Spleen (tissue), 11 donors: Measurements from ENCODE around the gene HEXD. TPM values are rescaled to one million over a fixed set of nuclear protein-coding genes. Genes with fewer than 3 reads are reported as not detected.

Experiments used
- DNase-seq: peaks from one replicate; pipeline ENCODE4 v3.0.0-alpha.2; 2020
- H3K27ac ChIP-seq, 8 donors: fragments of 200-600 bp; sonication (generic) in 7 of 8; 1 replicate in 4 of 8; 2 replicates in 4 of 8; pipeline versions ENCODE4 v1.5.0 to v1.8.0; 2016 to 2021; ENCODE audit warnings: inconsistent platforms in 4 of 8, mild to moderate bottlenecking in 4 of 8, moderate library complexity in 1 of 8
- H3K27me3 ChIP-seq, 7 donors: fragments of 200-600 bp; sonication (generic) in 6 of 7; replicated peaks in 1 of 7; 1 replicate in 4 of 7; 2 replicates in 3 of 7; pipeline versions ENCODE4 v1.5.0 to v1.8.0; 2016 to 2021; ENCODE audit warnings: inconsistent platforms in 3 of 7, mild to moderate bottlenecking in 1 of 7
- H3K36me3 ChIP-seq, 6 donors: fragments of 200-600 bp; sonication (generic) in 5 of 6; 1 replicate in 4 of 6; 2 replicates in 2 of 6; pipeline versions ENCODE4 v1.5.0 to v1.8.0; 2016 to 2021; ENCODE audit warnings: inconsistent platforms in 2 of 6
- H3K4me1 ChIP-seq, 6 donors: fragments of 200-600 bp; sonication (generic) in 5 of 6; 1 replicate in 3 of 6; 2 replicates in 3 of 6; pipeline versions ENCODE4 v1.5.0 to v1.8.0; 2016 to 2021; ENCODE audit warnings: inconsistent platforms in 3 of 6
- H3K4me3 ChIP-seq, 8 donors: fragments of 200-600 bp; sonication (generic) in 7 of 8; 1 replicate in 4 of 8; 2 replicates in 4 of 8; pipeline versions ENCODE4 v1.5.0 to v1.8.0; 2016 to 2021; ENCODE audit warnings: inconsistent platforms in 4 of 8, mild to moderate bottlenecking in 4 of 8, moderate library complexity in 2 of 8
- H3K9me3 ChIP-seq, 8 donors: fragments of 200-600 bp; sonication (generic) in 7 of 8; 1 replicate in 4 of 8; 2 replicates in 4 of 8; pipeline versions ENCODE4 v1.5.0 to v1.8.0; 2016 to 2021; ENCODE audit warnings: inconsistent platforms in 4 of 8
- POLR2A ChIP-seq, 3 donors: fragments of 450-650 bp; IDR thresholded peaks; one replicate each; pipeline ENCODE4 v1.5.1; 2017; ENCODE audit warnings: antibody characterized with exemption in 3 of 3, mild to moderate bottlenecking in 1 of 3
- POLR2AphosphoS5 ChIP-seq, 3 donors: sonication (generic); formaldehyde crosslinking; IDR thresholded peaks; one replicate each; pipeline ENCODE4 v1.5.1; 2017; ENCODE audit warnings: antibody characterized with exemption in 3 of 3
- WGBS, 5 donors: extraction: QIAGEN DNeasy Blood & Tissue Kit in 3 of 5; methylation state at CpG; one replicate each; pipeline versions ENCODE4 v1.1.5 to v1.1.7; 2013 to 2018; 5-methylcytosine and 5-hydroxymethylcytosine counted together
- intact Hi-C: fragments of 100-400 bp; cut with DNase I; formaldehyde crosslinking; loops from one replicate; pipeline ENCODE4 v1.15.0; 2023; ENCODE audit warnings: low total_unique reads
- polyA plus RNA-seq, 3 donors: library from polyadenylated mRNA; stranded (reverse); fragments of 200-250 nt; gene quantifications; one replicate each; pipeline ENCODE4 v1.2.1, GENCODE V29; 2013
- total RNA-seq, 7 donors: library from RNA; depleted of rRNA in 3 of 7; stranded (reverse); fragments of >200 nt in 3 of 7; fragmentation: NEBNext Ultra II Directional in 4 of 7; extraction: Animal tissue kit (Norgen Biotek cat#: 25700) in 4 of 7; gene quantifications; one replicate each; pipeline versions ENCODE4 v1.1.0 to v1.2.1, GENCODE V29; 2016 to 2021
- TF ChIP-seq, protein P1 (sequence below), 11 experiments: fragments of 200-600 bp in 7 of 11; fragments of 450-650 bp in 4 of 11; sonication (generic) in 4 of 11; IDR thresholded peaks in 8 of 11; conservative IDR thresholded peaks in 3 of 11; 1 replicate in 7 of 11; 2 replicates in 4 of 11; pipeline versions ENCODE4 v1.4.0 to v1.8.0; 2016 to 2021; ENCODE audit warnings: antibody characterized with exemption in 11 of 11, inconsistent platforms in 4 of 11, mild to moderate bottlenecking in 1 of 11
- donor health status: healthy with polysubstance abuse.
- donor health status: DM: no; HTN: no; CAD: no; lungs with moderate emphysema.
- donor health status: DM: no; HTN: no; CAD: no.
- donor health status: Bipolar disorder and iron deficiency.
- donor health status: healthy.
- donor health status: DM: no; HTN: no; CAD: no.
- donor health status: DM: yes; HTN: yes; CAD: no.

Gene HEXD
- total and polyA plus RNA-seq, 10 donors, result 62.3 to 272 (median 74.7) TPM

DNA sequence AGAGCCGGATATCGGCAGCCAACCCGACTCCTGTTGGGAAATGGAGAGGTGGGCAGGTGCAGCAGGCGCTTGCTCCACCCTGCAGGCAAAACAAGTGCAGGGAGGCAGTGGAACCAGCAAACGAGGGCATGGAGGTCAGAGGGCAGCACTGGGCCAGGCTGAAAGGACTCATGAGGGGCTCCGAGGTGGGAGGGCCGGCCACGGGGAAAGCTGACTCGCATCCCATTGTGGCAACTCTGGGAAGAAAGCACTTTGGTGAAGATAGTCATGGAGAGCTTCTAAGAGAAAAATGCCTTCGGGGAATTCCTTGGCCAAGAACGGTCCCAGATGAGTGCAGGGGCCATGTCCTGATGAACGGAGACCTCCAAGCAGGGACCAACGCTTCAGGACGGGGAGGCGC lies 28.0 kb downstream of the HEXD start:
- H3K4me1 ChIP-seq, result peaks cover 26 to 86% (median 71%) of the 10 kb centered on the region in 6 donors
- no peaks in the 10 kb centered on the region for H3K27me3 ChIP-seq
- intact Hi-C loops, result no loop called here
- peak overlapping the region in 5 of 8 donors; percentile 61 to 76 (median 70) for H3K27ac ChIP-seq
- H3K36me3 ChIP-seq, result peaks cover 0 to 68% (median 58%) of the 10 kb centered on the region in 6 donors
- DNase-seq, result no peak
- WGBS, 5 donors, result 88 to 92% (median 90%) methylated on average over 15 of the region's 15 CpGs
- no peak overlapping the region for H3K4me3 ChIP-seq
- no peaks in the 10 kb centered on the region for H3K9me3 ChIP-seq
- TF ChIP-seq POLR2A (IDR thresholded peaks at IDR 0.05) (no peak), POLR2AphosphoS5 (IDR thresholded peaks at IDR 0.05) (no peak)
- TF ChIP-seq, protein P1, sequence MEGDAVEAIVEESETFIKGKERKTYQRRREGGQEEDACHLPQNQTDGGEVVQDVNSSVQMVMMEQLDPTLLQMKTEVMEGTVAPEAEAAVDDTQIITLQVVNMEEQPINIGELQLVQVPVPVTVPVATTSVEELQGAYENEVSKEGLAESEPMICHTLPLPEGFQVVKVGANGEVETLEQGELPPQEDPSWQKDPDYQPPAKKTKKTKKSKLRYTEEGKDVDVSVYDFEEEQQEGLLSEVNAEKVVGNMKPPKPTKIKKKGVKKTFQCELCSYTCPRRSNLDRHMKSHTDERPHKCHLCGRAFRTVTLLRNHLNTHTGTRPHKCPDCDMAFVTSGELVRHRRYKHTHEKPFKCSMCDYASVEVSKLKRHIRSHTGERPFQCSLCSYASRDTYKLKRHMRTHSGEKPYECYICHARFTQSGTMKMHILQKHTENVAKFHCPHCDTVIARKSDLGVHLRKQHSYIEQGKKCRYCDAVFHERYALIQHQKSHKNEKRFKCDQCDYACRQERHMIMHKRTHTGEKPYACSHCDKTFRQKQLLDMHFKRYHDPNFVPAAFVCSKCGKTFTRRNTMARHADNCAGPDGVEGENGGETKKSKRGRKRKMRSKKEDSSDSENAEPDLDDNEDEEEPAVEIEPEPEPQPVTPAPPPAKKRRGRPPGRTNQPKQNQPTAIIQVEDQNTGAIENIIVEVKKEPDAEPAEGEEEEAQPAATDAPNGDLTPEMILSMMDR (IDR thresholded peaks at IDR 0.05 in 8 of 11, conservative IDR thresholded peaks at IDR 0.05 in 3 of 11), result no peak

DNA sequence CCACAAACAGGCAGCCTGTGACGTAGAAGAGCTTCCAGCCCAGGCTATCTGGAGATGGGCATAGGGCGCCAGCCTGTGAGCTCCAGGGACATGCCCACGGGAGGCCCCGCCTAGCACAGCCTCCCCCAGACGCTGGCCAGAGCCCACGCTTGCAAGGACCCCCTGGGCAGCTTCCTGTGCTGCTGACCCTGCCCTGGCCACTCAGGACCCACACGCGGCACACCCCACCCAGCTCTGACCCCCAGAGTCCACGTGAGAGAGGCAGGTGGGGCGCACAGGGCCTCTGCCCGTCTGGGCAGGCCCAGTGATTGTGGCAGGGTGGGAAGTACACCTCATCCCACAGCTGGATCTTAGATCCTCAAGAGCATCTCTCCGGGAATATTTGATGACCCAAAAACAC lies 28.5 kb downstream of the HEXD start:
- H3K27ac ChIP-seq, result peak overlapping the region in 4 of 8 donors; percentile 62 to 76 (median 70)
- intact Hi-C loops, result no loop called here
- 79 to 100% (median 85%) methylated on average over 1 to 12 of the region's 12 CpGs for WGBS, 5 donors
- no peak overlapping the region for H3K4me3 ChIP-seq
- peaks cover 31 to 86% (median 73%) of the 10 kb centered on the region in 6 donors for H3K4me1 ChIP-seq
- peaks cover 0 to 65% (median 57%) of the 10 kb centered on the region in 6 donors for H3K36me3 ChIP-seq
- H3K27me3 ChIP-seq, result no peaks in the 10 kb centered on the region
- no peak for DNase-seq
- TF ChIP-seq POLR2A (IDR thresholded peaks at IDR 0.05) (no peak), POLR2AphosphoS5 (IDR thresholded peaks at IDR 0.05) (peak in 1 of 3 donors; percentile 44)
- H3K9me3 ChIP-seq, result no peaks in the 10 kb centered on the region

DNA sequence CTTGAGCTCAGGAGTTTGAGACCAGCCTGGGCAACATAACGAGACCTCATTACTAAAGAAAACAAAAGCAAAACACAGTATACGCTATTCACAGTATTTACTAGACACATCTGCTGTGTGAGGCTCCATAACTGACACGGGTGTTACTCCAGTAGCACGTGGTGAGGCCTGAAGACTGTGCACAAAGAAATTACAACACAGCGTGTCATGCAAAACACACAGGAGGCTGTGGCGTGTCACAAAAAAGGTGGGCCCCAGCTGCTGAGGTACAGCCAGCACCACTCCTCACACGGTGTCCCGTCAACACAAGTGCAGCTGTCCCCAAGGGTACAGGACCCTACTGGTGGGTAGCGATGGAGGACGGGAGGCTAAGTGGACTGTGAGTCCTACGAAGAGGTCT lies 29.7 kb downstream of the HEXD start:
- no peak for DNase-seq
- intact Hi-C loops, result no loop called here
- WGBS, 5 donors, result 79 to 91% (median 83%) methylated on average over 11 of the region's 11 CpGs
- peaks cover 31 to 86% (median 70%) of the 10 kb centered on the region in 6 donors for H3K4me1 ChIP-seq
- no peak overlapping the region for H3K4me3 ChIP-seq
- H3K9me3 ChIP-seq, result no peaks in the 10 kb centered on the region
- TF ChIP-seq POLR2A (IDR thresholded peaks at IDR 0.05) (no peak), POLR2AphosphoS5 (IDR thresholded peaks at IDR 0.05) (peak in 1 of 3 donors; percentile 42)
- TF ChIP-seq, protein P1 (IDR thresholded peaks at IDR 0.05 in 8 of 11, conservative IDR thresholded peaks at IDR 0.05 in 3 of 11), result no peak
- peaks cover 0 to 52% (median 44%) of the 10 kb centered on the region in 6 donors for H3K36me3 ChIP-seq
- H3K27ac ChIP-seq, result peak overlapping the region in 6 of 8 donors; percentile 22 to 70 (median 56)
- no peaks in the 10 kb centered on the region for H3K27me3 ChIP-seq

DNA sequence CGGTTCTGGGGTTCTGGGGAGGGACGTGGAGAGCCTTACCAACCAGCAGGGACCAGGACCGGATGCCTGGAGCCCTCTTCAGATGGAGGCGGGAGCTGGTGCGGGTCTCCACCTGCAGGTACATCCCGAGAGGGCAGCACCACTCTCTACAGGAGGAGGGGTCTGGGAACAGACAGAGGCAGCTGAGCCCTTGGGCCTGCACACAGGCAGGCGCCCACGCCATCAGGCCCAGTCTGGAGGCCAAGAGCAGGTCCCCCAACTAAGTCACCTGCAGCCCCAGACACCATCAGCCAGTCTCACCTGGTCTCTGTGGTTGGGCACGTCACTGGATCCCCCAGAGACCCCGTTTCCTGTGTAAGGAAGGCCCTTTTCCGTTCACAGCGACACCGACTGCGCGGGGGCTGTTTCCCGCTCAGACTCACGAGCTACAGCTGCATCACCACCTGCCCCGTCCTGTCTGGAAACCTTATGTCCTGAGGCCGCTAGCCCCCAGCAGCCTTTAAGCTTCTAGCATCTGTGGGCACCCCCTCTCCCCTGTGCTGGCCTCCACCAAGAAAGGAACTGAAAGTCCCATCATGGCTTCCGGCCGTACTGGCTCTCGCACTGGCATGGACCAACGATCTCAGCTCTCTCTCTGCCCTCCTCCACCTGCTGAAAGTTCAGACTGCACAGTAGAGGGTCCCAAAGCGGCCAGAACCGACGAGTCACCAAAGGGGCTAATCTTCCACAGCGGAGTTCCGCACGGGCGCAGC lies 31.2 kb downstream of the HEXD start:
- H3K4me1 ChIP-seq, result peaks cover 29 to 73% (median 57%) of the 10 kb centered on the region in 6 donors

More for the DNA sequence above, 31.2 kb downstream of the HEXD start:
- Histone ChIP-seq H3K36me3 (peaks cover 0 to 38% (median 31%) of the 10 kb centered on the region in 6 donors), H3K27ac (peak overlapping the region; percentile 78 to 100 (median 98)), H3K4me3 (peak overlapping the region; percentile 65 to 99 (median 96)), H3K9me3 (no peaks in the 10 kb centered on the region), H3K27me3 (no peaks in the 10 kb centered on the region)
- peak; percentile 96 for DNase-seq
- 12 to 22% (median 18%) methylated on average over 26 to 30 of the region's 30 CpGs for WGBS, 5 donors
- TF ChIP-seq POLR2A (IDR thresholded peaks at IDR 0.05) (peak in 2 of 3 donors; percentile 58 to 67), POLR2AphosphoS5 (IDR thresholded peaks at IDR 0.05) (peak; percentile 88 to 94 (median 93))
- TF ChIP-seq, protein P1 (IDR thresholded peaks at IDR 0.05 in 8 of 11, conservative IDR thresholded peaks at IDR 0.05 in 3 of 11), result peak in 1 of 11 experiments; percentile 13
- intact Hi-C loops, result no loop called here
